Fibroblast of peridontal ligament (primary cell): ENCODE measurements around the gene NAV1.
"Not testable (repeated sequence)": the region's sequence is repeated elsewhere in the genome, so short reads cannot be mapped to it uniquely, and the experiment has no call there.

Experiments used
- DNase-seq: peaks from one replicate; pipeline ENCODE4 v3.0.0-alpha.2; 2010; ENCODE audit errors: extremely low read depth

The NAV1 gene

GRCh38 chr1:201545851-201546492 lies 7.0 kb downstream of the NAV1 start:
- DNase-seq, result no peak

- not testable (repeated sequence) for DNase-seq
Measured at GRCh38 chr1:201549522-201549921, 10.6 kb downstream of the NAV1 start.

GRCh38 chr1:201551096-201551495 lies 12.2 kb downstream of the NAV1 start:
- no peak for DNase-seq

- peak; percentile 82 for DNase-seq
Measured at GRCh38 chr1:201551877-201552731, 13.2 kb downstream of the NAV1 start.

GRCh38 chr1:201552941-201553351 lies 14.0 kb downstream of the NAV1 start:
- peak; percentile 62 for DNase-seq

- DNase-seq, result peak; percentile 82
Measured at GRCh38 chr1:201553496-201554189, 14.7 kb downstream of the NAV1 start.

- DNase-seq, result no peak
Measured at GRCh38 chr1:201554190-201554600, 15.3 kb downstream of the NAV1 start.

GRCh38 chr1:201554789-201555592 lies 16.1 kb downstream of the NAV1 start:
- no peak for DNase-seq

- DNase-seq, result no peak
Measured at GRCh38 chr1:201555593-201555945, 16.6 kb downstream of the NAV1 start.

GRCh38 chr1:201556841-201557571 lies 18.1 kb downstream of the NAV1 start:
- DNase-seq, result peak; percentile 73

GRCh38 chr1:201557572-201557958 lies 18.6 kb downstream of the NAV1 start:
- DNase-seq, result peak; percentile 49

- peak; percentile 82 for DNase-seq
Measured at GRCh38 chr1:201559679-201560162, 20.8 kb downstream of the NAV1 start.

- DNase-seq, result no peak
Measured at GRCh38 chr1:201560328-201561194, 21.6 kb downstream of the NAV1 start.

GRCh38 chr1:201561195-201561564 lies 22.3 kb downstream of the NAV1 start:
- DNase-seq, result no peak

GRCh38 chr1:201561601-201562000 lies 22.7 kb downstream of the NAV1 start:
- DNase-seq, result peak; percentile 28

- peak; percentile 94 for DNase-seq
Measured at GRCh38 chr1:201562257-201562656, 23.3 kb downstream of the NAV1 start.

GRCh38 chr1:201562659-201563405 lies 23.9 kb downstream of the NAV1 start:
- peak; percentile 66 for DNase-seq

- DNase-seq, result no peak
Measured at GRCh38 chr1:201563406-201563780, 24.5 kb downstream of the NAV1 start.

GRCh38 chr1:201563941-201564340 lies 25.0 kb downstream of the NAV1 start:
- no peak for DNase-seq
